Spinal cord (tissue), 10 donors: ENCODE data around the gene FHAD1. TPM values are rescaled to one million over a fixed set of nuclear protein-coding genes. Genes with fewer than 3 reads are reported as not detected.
A peak's percentile ranks its signal among the peaks of the same experiment; 100 is the strongest.
"Not testable (repeated sequence)": the region's sequence is repeated elsewhere in the genome, so short reads cannot be mapped to it uniquely, and the experiment has no call there.

ENCODE experiments used
- DNase-seq, 6 donors: peaks; one replicate each; pipeline versions ENCODE4 v3.0.0 to v3.0.0-alpha.2; 2013 to 2015; ENCODE audit warnings: low spot score in 6 of 6, low read depth in 4 of 6
- H3K27ac ChIP-seq: one replicate; pipeline ENCODE4 v1.5.1; 2013; ENCODE audit warnings: low read depth, low read length, control low read depth
- H3K27me3 ChIP-seq: one replicate; pipeline ENCODE4 v1.6.1; 2013; ENCODE audit warnings: low read length; ENCODE audit not compliant: control insufficient read depth, insufficient read depth
- H3K36me3 ChIP-seq: one replicate; pipeline ENCODE4 v1.6.1; 2013; ENCODE audit warnings: low read length; ENCODE audit not compliant: control insufficient read depth, insufficient read depth
- H3K4me1 ChIP-seq: one replicate; pipeline ENCODE4 v1.6.1; 2013; ENCODE audit warnings: low read length; ENCODE audit not compliant: control insufficient read depth, insufficient read depth
- H3K4me3 ChIP-seq: one replicate; pipeline ENCODE4 v1.5.1; 2013; ENCODE audit warnings: low read depth, low read length, control low read depth
- H3K9me3 ChIP-seq: one replicate; pipeline ENCODE4 v1.6.1; 2013; ENCODE audit warnings: low read length; ENCODE audit not compliant: control insufficient read depth, insufficient read depth
- WGBS: methylation state at CpG from one replicate; pipeline ENCODE4 v1.1.5; 2013; ENCODE audit warnings: missing lambda C conversion rate; ENCODE audit not compliant: insufficient coverage; 5-methylcytosine and 5-hydroxymethylcytosine counted together
- polyA plus RNA-seq, 2 donors: library from polyadenylated mRNA; unstranded; fragments of 120-200 nt; gene quantifications; one replicate each; pipeline ENCODE4 v1.2.1, GENCODE V29; 2013; ENCODE audit not compliant: insufficient read length in 2 of 2
- total RNA-seq, 2 donors: library from RNA; depleted of rRNA in 1 of 2; stranded (reverse); fragments of 120-200 nt in 1 of 2; fragments of >200 nt in 1 of 2; gene quantifications; one replicate each; pipeline versions ENCODE4 v1.2.3 to v1.2.4, GENCODE V29; 2013 to 2014
- donor health status: healthy.

FHAD1 gene
- total and polyA plus RNA-seq, 4 donors = 3.1 to 9.9 (median 7.7) TPM

DNA sequence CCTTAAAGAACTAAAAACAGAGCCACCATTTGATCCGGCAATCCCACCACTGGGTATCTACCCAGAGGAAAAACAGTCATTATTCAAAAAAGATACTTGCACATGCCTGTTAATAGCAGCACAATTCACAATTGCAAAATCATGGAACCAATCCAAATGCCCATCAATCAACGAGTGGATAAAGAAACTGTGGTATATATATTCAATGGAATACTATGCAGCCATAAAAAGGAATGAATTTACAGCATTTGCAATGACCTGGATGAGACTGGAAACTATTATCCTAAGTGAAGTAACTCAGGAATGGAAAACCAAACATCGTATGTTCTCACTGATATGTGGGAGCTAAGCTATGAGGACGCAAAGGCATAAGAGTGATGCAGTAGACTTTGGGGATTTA lies 51.0 kb downstream of the FHAD1 start:
- 100% methylated on average over 2 of the region's 4 CpGs for WGBS
- not testable (repeated sequence) for H3K36me3 ChIP-seq, H3K27me3 ChIP-seq, H3K27ac ChIP-seq, DNase-seq, H3K4me1 ChIP-seq, H3K4me3 ChIP-seq, H3K9me3 ChIP-seq

GRCh38 chr1:15299179-15299578 lies 52.2 kb downstream of the FHAD1 start:
- no peaks in the 10 kb centered on the region for H3K4me1 ChIP-seq
- no peak overlapping the region for H3K27ac ChIP-seq
- no peaks in the 10 kb centered on the region for H3K27me3 ChIP-seq
- no CpG with 5 or more reads among the region's 1 CpG for WGBS
- H3K36me3 ChIP-seq = no peaks in the 10 kb centered on the region
- H3K9me3 ChIP-seq = no peaks in the 10 kb centered on the region
- no peak for DNase-seq
- no peak overlapping the region for H3K4me3 ChIP-seq

- WGBS = 89% methylated on average over 3 of the region's 4 CpGs
These were observed 52.8 kb downstream of the FHAD1 start for GRCh38 chr1:15299806-15300205.

GRCh38 chr1:15303935-15304334 lies 56.9 kb downstream of the FHAD1 start:
- Histone ChIP-seq H3K4me1 (no peaks in the 10 kb centered on the region), H3K9me3 (no peaks in the 10 kb centered on the region), H3K4me3 (no peak overlapping the region), H3K27me3 (no peaks in the 10 kb centered on the region), H3K36me3 (no peaks in the 10 kb centered on the region), H3K27ac (no peak overlapping the region)
- peak in 1 of 6 donors; percentile 89 for DNase-seq
- no CpG with 5 or more reads among the region's 6 CpGs for WGBS

More at GRCh38 chr1:15299806-15300205, 52.8 kb downstream of the FHAD1 start:
- no peak for DNase-seq
- Histone ChIP-seq H3K4me3 (no peak overlapping the region), H3K9me3 (no peaks in the 10 kb centered on the region), H3K27ac (no peak overlapping the region), H3K4me1 (no peaks in the 10 kb centered on the region), H3K36me3 (no peaks in the 10 kb centered on the region), H3K27me3 (no peaks in the 10 kb centered on the region)

GRCh38 chr1:15304708-15305467 lies 57.9 kb downstream of the FHAD1 start:
- H3K4me1 ChIP-seq = no peaks in the 10 kb centered on the region
- 27% methylated on average over 11 of the region's 15 CpGs for WGBS
- H3K27me3 ChIP-seq = no peaks in the 10 kb centered on the region
- H3K36me3 ChIP-seq = no peaks in the 10 kb centered on the region
- DNase-seq = peak in 2 of 6 donors; percentile 69 to 90
- H3K9me3 ChIP-seq = no peaks in the 10 kb centered on the region
- no peak overlapping the region for H3K27ac ChIP-seq
- H3K4me3 ChIP-seq = no peak overlapping the region

DNA sequence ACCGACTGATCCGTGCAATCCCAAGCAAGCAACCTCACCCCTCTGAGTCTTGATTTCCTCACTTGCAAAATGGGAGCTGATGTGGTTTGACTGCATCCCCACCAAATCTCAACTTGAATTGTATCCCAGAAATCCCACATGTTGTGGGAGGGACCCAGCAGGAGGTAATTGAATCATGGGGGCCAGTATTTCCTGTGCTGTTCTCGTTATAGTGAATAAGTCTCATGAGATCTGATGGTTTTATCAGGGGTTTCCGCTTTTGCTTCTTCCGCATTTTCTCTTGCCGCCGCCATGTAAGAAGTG lies 58.4 kb downstream of the FHAD1 start:
- Histone ChIP-seq H3K4me3 (no peak overlapping the region), H3K36me3 (no peaks in the 10 kb centered on the region), H3K27me3 (no peaks in the 10 kb centered on the region), H3K27ac (no peak overlapping the region), H3K4me1 (no peaks in the 10 kb centered on the region), H3K9me3 (no peaks in the 10 kb centered on the region)
- DNase-seq = no peak
- 91% methylated on average over 4 of the region's 7 CpGs for WGBS

GRCh38 chr1:15306352-15306751 lies 59.3 kb downstream of the FHAD1 start:
- not testable (repeated sequence) for H3K4me1 ChIP-seq, H3K27me3 ChIP-seq, H3K9me3 ChIP-seq, H3K27ac ChIP-seq, H3K36me3 ChIP-seq, H3K4me3 ChIP-seq, DNase-seq
- no CpG with 5 or more reads among the region's 1 CpG for WGBS

GRCh38 chr1:15308135-15308534 lies 61.1 kb downstream of the FHAD1 start:
- no peak for DNase-seq
- Histone ChIP-seq H3K9me3 (no peaks in the 10 kb centered on the region), H3K4me1 (no peaks in the 10 kb centered on the region), H3K27ac (no peak overlapping the region), H3K36me3 (no peaks in the 10 kb centered on the region), H3K4me3 (no peak overlapping the region), H3K27me3 (no peaks in the 10 kb centered on the region)
- WGBS = 83% methylated on average over 1 of the region's 1 CpG

- no peaks in the 10 kb centered on the region for H3K9me3 ChIP-seq
These were observed 61.6 kb downstream of the FHAD1 start for GRCh38 chr1:15308621-15309027.

DNA sequence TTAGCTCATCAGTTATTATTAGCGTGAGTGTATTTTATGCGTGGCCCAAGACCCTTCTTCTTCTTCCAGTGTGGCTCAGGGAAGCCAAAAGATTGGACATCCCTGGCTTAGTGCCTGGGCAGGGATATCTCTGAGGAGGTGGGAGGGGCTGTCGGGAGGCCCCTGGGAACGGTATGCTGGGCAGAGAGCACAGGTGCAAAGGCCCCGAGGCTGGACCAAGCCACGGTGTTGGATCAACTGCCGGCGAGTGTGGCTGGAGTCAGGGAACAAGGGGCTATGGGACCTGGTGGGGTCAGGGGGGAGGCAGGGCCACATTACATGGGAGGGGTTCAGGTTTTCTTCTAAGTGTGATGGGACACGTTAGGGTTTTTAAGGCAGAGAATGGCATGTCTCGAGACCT lies 62.7 kb downstream of the FHAD1 start:
- H3K27ac ChIP-seq = no peak overlapping the region
- H3K36me3 ChIP-seq = no peaks in the 10 kb centered on the region
- H3K4me3 ChIP-seq = no peak overlapping the region
- 73% methylated on average over 9 of the region's 10 CpGs for WGBS
- DNase-seq = no peak
- H3K9me3 ChIP-seq = no peaks in the 10 kb centered on the region
- no peaks in the 10 kb centered on the region for H3K4me1 ChIP-seq
- H3K27me3 ChIP-seq = no peaks in the 10 kb centered on the region

More at GRCh38 chr1:15308621-15309027, 61.6 kb downstream of the FHAD1 start:
- Histone ChIP-seq H3K27ac (no peak overlapping the region), H3K36me3 (no peaks in the 10 kb centered on the region), H3K4me1 (no peaks in the 10 kb centered on the region), H3K27me3 (no peaks in the 10 kb centered on the region), H3K4me3 (no peak overlapping the region)
- 88% methylated on average over 6 of the region's 6 CpGs for WGBS
- DNase-seq = no peak
